Esophagus muscularis mucosa (tissue), 4 donors: Measurements from ENCODE around the gene PTPRD.

Experiments
- CTCF ChIP-seq, 3 experiments: fragments of 200-600 bp in 2 of 3; fragments of 450-650 bp in 1 of 3; sonication (generic) in 2 of 3; IDR thresholded peaks; one replicate each; pipeline ENCODE4 v1.5.1; 2017 to 2019; ENCODE audit warnings: antibody characterized with exemption in 3 of 3, mild to moderate bottlenecking in 2 of 3, moderate library complexity in 1 of 3
- EP300 ChIP-seq: sonication (generic); formaldehyde crosslinking; IDR thresholded peaks from one replicate; pipeline ENCODE4 v1.6.1; 2017; ENCODE audit warnings: antibody characterized with exemption
- POLR2A ChIP-seq: fragments of 450-650 bp; IDR thresholded peaks from one replicate; pipeline ENCODE4 v1.6.1; 2017; ENCODE audit warnings: antibody characterized with exemption, moderate library complexity, mild to moderate bottlenecking, low read depth
- POLR2AphosphoS5 ChIP-seq, 2 donors: sonication (generic); formaldehyde crosslinking; IDR thresholded peaks; one replicate each; pipeline ENCODE4 v1.6.1; 2017; ENCODE audit warnings: antibody characterized with exemption in 2 of 2

GRCh38 chr9:8605096-8605495, 2007.7 kb downstream of the PTPRD start:
- TF ChIP-seq CTCF (IDR thresholded peaks at IDR 0.05), result no peak
- TF ChIP-seq POLR2A, result no peak
- TF ChIP-seq EP300, result no peak
- no peak for TF ChIP-seq POLR2AphosphoS5 (IDR thresholded peaks at IDR 0.05)
